NCI-H128 (cell line): Measurements from ENCODE around the gene HEBP1.
"Not testable (repeated sequence)": the region's sequence is repeated elsewhere in the genome, so short reads cannot be mapped to it uniquely, and the experiment has no call there.

Source experiments
- DNase-seq: peaks from one replicate; lab custom pipeline; 2025; ENCODE audit not compliant: unreplicated experiment; lab: John Stamatoyannopoulos, UW

The HEBP1 gene

GRCh38 chr12:12999959-13000615 lies at the start of gene HEBP1:
Gene HEBP1, minus strand, starts transcription at chr12:13000265. Its CDS starts 151 bp downstream, at chr12:13000114.
- peak; percentile 77 for DNase-seq

GRCh38 chr12:13049816-13050215 lies 49.8 kb upstream of the HEBP1 start:
- no peak for DNase-seq

GRCh38 chr12:13046964-13047363 lies 46.9 kb upstream of the HEBP1 start:
- DNase-seq: no peak

- DNase-seq: no peak
These were observed 45.8 kb upstream of the HEBP1 start for GRCh38 chr12:13045816-13046215.

- no peak for DNase-seq
These were observed 44.8 kb upstream of the HEBP1 start for GRCh38 chr12:13044906-13045299.

- peak; percentile 60 for DNase-seq
These were observed 44.2 kb upstream of the HEBP1 start, which contains the start of gene FAM234B for GRCh38 chr12:13044002-13044905. Gene FAM234B, plus strand, starts transcription at chr12:13044381. Its CDS starts 23 bp downstream, at chr12:13044404.

GRCh38 chr12:13042666-13043230 lies 42.7 kb upstream of the HEBP1 start:
- no peak for DNase-seq

- DNase-seq: no peak
These were observed 41.2 kb upstream of the HEBP1 start for GRCh38 chr12:13041224-13041623.

- no peak for DNase-seq
These were observed 39.4 kb upstream of the HEBP1 start for GRCh38 chr12:13039328-13039956.

- DNase-seq: no peak
These were observed 38.6 kb upstream of the HEBP1 start for GRCh38 chr12:13038491-13039161.

- DNase-seq: no peak
These were observed 36.8 kb upstream of the HEBP1 start for GRCh38 chr12:13036881-13037280.

- not testable (repeated sequence) for DNase-seq
These were observed 35.3 kb upstream of the HEBP1 start for GRCh38 chr12:13035335-13035734.

- DNase-seq: no peak
These were observed 33.4 kb upstream of the HEBP1 start for GRCh38 chr12:13033476-13033875.

- DNase-seq: no peak
These were observed 32.1 kb upstream of the HEBP1 start for GRCh38 chr12:13032164-13032563.

GRCh38 chr12:13030541-13031291 lies 30.7 kb upstream of the HEBP1 start:
- no peak for DNase-seq

- no peak for DNase-seq
These were observed 28.9 kb upstream of the HEBP1 start for GRCh38 chr12:13028825-13029570.

- no peak for DNase-seq
These were observed 27.4 kb upstream of the HEBP1 start for GRCh38 chr12:13027508-13027907.

GRCh38 chr12:13027032-13027431 lies 27.0 kb upstream of the HEBP1 start:
- DNase-seq: no peak

GRCh38 chr12:13026286-13026685 lies 26.2 kb upstream of the HEBP1 start:
- no peak for DNase-seq
